GM12892 (cell line): ENCODE results near the gene MKRN2OS.

Source experiments
- POLR2A ChIP-seq: IDR thresholded peaks from 2 replicates; pipeline ENCODE4 v1.6.1; 2011; ENCODE audit warnings: low read depth, low read length, control low read depth
- TAF1 ChIP-seq: IDR thresholded peaks from 2 replicates; pipeline ENCODE4 v1.6.1; 2011; ENCODE audit warnings: low read depth, mild to moderate bottlenecking, control low read depth, low read length, borderline replicate concordance

- TF ChIP-seq TAF1, result no peak
- no peak for TF ChIP-seq POLR2A
Measured at GRCh38 chr3:12556314-12556689, 11.0 kb upstream of the MKRN2OS start.
